NT2/D1 (cell line): ENCODE results near the gene SGK1.

Source experiments
- SUZ12 ChIP-seq: IDR thresholded peaks from 2 replicates; pipeline ENCODE4 v1.6.1; 2011; ENCODE audit not compliant: insufficient read length, insufficient read depth; ENCODE audit errors: extremely low read depth
- YY1 ChIP-seq: IDR thresholded peaks from 2 replicates; pipeline ENCODE4 v1.6.1; 2011; ENCODE audit not compliant: insufficient read length, insufficient read depth
- ZNF274 ChIP-seq: IDR thresholded peaks from 2 replicates; pipeline ENCODE4 v1.6.1; 2011; ENCODE audit warnings: mild to moderate bottlenecking, low read depth, low read length

GRCh38 chr6:134303891-134304290 is 14.0 kb downstream of the SGK1 start:
- TF ChIP-seq YY1 (no peak), ZNF274 (no peak), SUZ12 (no peak)
